Activated T-cell treated with anti-CD3 and anti-CD28 coated beads, Interleukin-2, amount 50 U/mL, for 24 hours (primary cell): ENCODE results near the gene MXRA8.

Experiments used
- DNase-seq: peaks from one replicate; pipeline ENCODE4 v3.0.0-alpha.2; 2020
- H3K27ac Mint-ChIP-seq: 2 replicates; pipeline ENCODE4 v1.8.0; 2020; ENCODE audit warnings: mild to moderate bottlenecking, mixed read lengths
- H3K27me3 Mint-ChIP-seq: 2 replicates; pipeline ENCODE4 v1.8.0; 2020; ENCODE audit warnings: mixed read lengths
- H3K36me3 Mint-ChIP-seq: 2 replicates; pipeline ENCODE4 v1.8.0; 2020; ENCODE audit warnings: low read depth, mixed read lengths
- H3K4me1 Mint-ChIP-seq: 2 replicates; pipeline ENCODE4 v1.8.0; 2020; ENCODE audit warnings: low read depth, mixed read lengths
- H3K4me3 Mint-ChIP-seq: 2 replicates; pipeline ENCODE4 v1.8.0; 2020; ENCODE audit warnings: mild to moderate bottlenecking, moderate library complexity, mixed read lengths
- H3K9me3 Mint-ChIP-seq: 2 replicates; pipeline ENCODE4 v1.8.0; 2020; ENCODE audit warnings: mixed read lengths

Gene MXRA8

GRCh38 chr1:1353389-1354151 lies 4.8 kb downstream of the MXRA8 start:
- no peak overlapping the region for H3K27ac Mint-ChIP-seq

GRCh38 chr1:1352786-1353388 lies 5.5 kb downstream of the MXRA8 start:
- DNase-seq: no peak
- no peaks in the 10 kb centered on the region for H3K36me3 Mint-ChIP-seq
- no peak overlapping the region for H3K4me3 Mint-ChIP-seq
- H3K4me1 Mint-ChIP-seq: peaks cover 7% of the 10 kb centered on the region
- peaks cover 35% of the 10 kb centered on the region for H3K27me3 Mint-ChIP-seq
- no peaks in the 10 kb centered on the region for H3K9me3 Mint-ChIP-seq
- H3K27ac Mint-ChIP-seq: no peak overlapping the region

More at GRCh38 chr1:1353389-1354151, 4.8 kb downstream of the MXRA8 start:
- H3K27me3 Mint-ChIP-seq: peaks cover 36% of the 10 kb centered on the region
- no peak for DNase-seq
- H3K9me3 Mint-ChIP-seq: no peaks in the 10 kb centered on the region
- no peak overlapping the region for H3K4me3 Mint-ChIP-seq
- no peaks in the 10 kb centered on the region for H3K36me3 Mint-ChIP-seq
- H3K4me1 Mint-ChIP-seq: peaks cover 10% of the 10 kb centered on the region

GRCh38 chr1:1351511-1352427 lies 6.6 kb downstream of the MXRA8 start:
- Mint-ChIP-seq H3K9me3 (no peaks in the 10 kb centered on the region), H3K4me1 (peaks cover 18% of the 10 kb centered on the region), H3K36me3 (no peaks in the 10 kb centered on the region), H3K27me3 (peaks cover 26% of the 10 kb centered on the region), H3K4me3 (peak overlapping the region; percentile 62), H3K27ac (peak overlapping the region; percentile 60)
- DNase-seq: no peak

GRCh38 chr1:1349256-1350012 lies 8.9 kb downstream of the MXRA8 start, which contains the start of gene DVL1:
Gene DVL1, minus strand, starts transcription at chr1:1349418. Its CDS starts 353 bp downstream, at chr1:1349065.
- H3K4me1 Mint-ChIP-seq: peaks cover 37% of the 10 kb centered on the region
- peaks cover 25% of the 10 kb centered on the region for H3K27me3 Mint-ChIP-seq
- H3K36me3 Mint-ChIP-seq: no peaks in the 10 kb centered on the region
- H3K4me3 Mint-ChIP-seq: peak within 1 kb of the TSS; percentile 82
- peak within 1 kb of the TSS; percentile 77 for H3K27ac Mint-ChIP-seq
- H3K9me3 Mint-ChIP-seq: no peaks in the 10 kb centered on the region
- DNase-seq: peak; percentile 82

GRCh38 chr1:1348420-1349255 lies 9.7 kb downstream of the MXRA8 start:
- Mint-ChIP-seq H3K9me3 (no peaks in the 10 kb centered on the region), H3K27me3 (peaks cover 18% of the 10 kb centered on the region), H3K4me3 (peak overlapping the region; percentile 82), H3K36me3 (no peaks in the 10 kb centered on the region), H3K4me1 (peaks cover 35% of the 10 kb centered on the region), H3K27ac (peak overlapping the region; percentile 77)
- no peak for DNase-seq

DNA sequence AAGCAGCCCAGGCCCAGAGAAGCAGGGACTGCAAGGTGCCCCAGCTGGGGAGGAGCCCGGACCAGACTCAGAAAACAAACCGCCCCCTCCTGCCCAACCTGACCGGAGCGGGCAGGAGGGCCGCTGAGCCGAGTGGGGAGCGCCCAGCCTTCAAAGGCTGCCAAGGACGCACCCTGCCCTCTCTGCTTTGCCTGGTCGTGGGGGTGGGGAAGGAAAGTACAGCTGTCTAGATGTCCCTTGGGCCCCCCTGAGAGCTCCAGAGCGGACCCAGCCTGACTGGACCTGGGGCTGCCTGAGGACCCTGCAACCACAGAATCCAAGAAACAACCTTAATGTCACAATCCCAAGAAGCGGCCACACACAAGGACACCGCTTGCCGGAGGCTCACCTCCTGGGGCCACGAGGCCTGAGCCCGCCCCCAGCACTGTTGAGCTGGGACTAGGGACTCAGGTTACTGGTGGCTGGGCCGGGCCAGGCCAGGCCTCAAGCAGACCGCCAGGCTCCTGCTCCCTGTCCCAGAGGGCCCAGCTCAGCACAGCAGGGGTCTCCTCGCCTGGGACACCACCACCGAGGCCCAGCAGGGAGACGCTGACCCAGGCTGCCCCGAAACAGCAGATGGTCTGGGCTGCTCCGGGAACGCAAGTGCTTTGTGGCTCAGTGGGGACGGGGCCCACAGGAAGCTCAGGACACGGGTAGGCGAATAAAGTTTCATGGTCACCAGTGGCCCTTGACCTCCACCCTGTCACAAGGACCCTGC lies 10.5 kb downstream of the MXRA8 start:
- no peak for DNase-seq
- Mint-ChIP-seq H3K27me3 (peaks cover 10% of the 10 kb centered on the region), H3K9me3 (no peaks in the 10 kb centered on the region), H3K4me1 (peaks cover 35% of the 10 kb centered on the region), H3K4me3 (peak overlapping the region; percentile 82), H3K36me3 (no peaks in the 10 kb centered on the region), H3K27ac (peak overlapping the region; percentile 77)

DNA sequence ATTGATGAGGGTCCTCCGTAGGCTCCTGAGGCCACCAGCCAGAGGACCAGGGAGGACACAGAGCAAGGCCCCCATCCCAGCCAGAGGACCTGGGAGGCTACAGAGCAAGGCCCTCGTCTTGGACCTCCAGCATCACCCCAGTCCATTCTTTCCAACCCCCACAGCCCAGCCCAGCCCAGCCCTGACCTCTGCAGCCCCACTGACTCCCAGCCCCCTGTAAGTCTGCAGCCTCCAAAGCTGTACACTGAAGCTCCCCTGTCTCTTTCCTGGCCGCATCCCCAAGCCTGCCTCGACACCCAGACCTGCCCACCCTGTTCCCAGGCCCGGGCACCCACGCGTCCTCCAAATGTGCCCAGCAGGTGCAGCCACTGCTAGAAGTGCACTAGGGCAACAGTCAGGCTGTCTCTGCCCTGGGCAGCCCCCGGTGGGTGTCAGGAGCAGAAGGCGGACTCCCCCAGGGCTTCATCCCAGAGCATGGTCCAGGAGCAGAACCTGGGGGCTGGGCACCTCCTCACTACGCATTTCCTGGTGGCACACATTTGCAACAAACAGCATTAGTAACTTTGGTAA lies 11.2 kb downstream of the MXRA8 start:
- Mint-ChIP-seq H3K27ac (peak overlapping the region; percentile 37), H3K4me1 (peaks cover 32% of the 10 kb centered on the region), H3K4me3 (peak overlapping the region; percentile 82), H3K9me3 (no peaks in the 10 kb centered on the region), H3K36me3 (no peaks in the 10 kb centered on the region), H3K27me3 (peaks cover 2% of the 10 kb centered on the region)
- no peak for DNase-seq

DNA sequence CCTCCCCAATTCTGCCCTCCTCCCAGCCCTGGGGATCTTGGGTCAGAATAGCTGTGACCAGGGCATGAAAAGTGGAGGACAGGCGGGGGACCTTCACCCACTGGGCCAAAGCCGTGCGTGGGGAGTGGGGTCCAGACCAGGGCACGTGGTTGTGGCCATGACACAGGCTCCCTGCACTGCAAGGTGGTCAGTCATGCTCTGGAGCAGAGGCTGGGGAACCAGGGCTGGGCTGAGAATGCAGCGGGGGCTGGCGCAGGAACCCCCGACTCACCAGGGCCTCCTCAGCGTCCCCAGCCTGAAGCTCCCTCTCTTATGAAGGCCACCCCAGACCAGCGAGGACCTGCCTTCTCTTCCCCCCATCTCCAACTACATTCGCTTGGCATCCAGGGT lies 11.9 kb downstream of the MXRA8 start:
- DNase-seq: no peak

GRCh38 chr1:1345860-1346500 lies 12.4 kb downstream of the MXRA8 start:
- H3K4me1 Mint-ChIP-seq: peaks cover 30% of the 10 kb centered on the region
- H3K27me3 Mint-ChIP-seq: no peaks in the 10 kb centered on the region
- no peak overlapping the region for H3K27ac Mint-ChIP-seq
- no peak overlapping the region for H3K4me3 Mint-ChIP-seq
- DNase-seq: no peak
- no peaks in the 10 kb centered on the region for H3K9me3 Mint-ChIP-seq
- H3K36me3 Mint-ChIP-seq: peaks cover 9% of the 10 kb centered on the region

More for the DNA sequence above, 11.9 kb downstream of the MXRA8 start:
- Mint-ChIP-seq H3K36me3 (peaks cover 4% of the 10 kb centered on the region), H3K27me3 (no peaks in the 10 kb centered on the region), H3K4me1 (peaks cover 30% of the 10 kb centered on the region), H3K27ac (no peak overlapping the region), H3K9me3 (no peaks in the 10 kb centered on the region), H3K4me3 (peak overlapping the region; percentile 41)

DNA sequence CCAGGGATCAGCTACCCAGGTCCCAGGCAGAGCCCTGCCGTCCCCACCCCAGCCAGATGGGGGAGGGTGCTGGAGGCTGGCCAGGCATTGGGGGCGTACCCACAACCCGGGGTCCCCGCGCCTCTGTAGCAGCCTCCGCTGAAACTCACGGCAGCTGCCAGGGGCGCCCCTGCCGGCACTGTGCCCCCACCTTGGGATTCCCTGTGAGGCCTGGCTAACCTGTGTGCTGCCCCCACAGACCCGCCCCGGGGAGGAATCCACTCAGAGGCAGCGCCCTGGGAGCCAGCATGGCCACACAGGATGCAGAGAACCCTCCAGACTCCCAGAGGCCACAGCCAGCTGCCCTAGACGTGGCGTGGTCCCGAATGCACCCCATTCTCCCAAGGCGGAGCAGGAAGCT lies 13.0 kb downstream of the MXRA8 start:
- no peaks in the 10 kb centered on the region for H3K9me3 Mint-ChIP-seq
- H3K36me3 Mint-ChIP-seq: peaks cover 15% of the 10 kb centered on the region
- H3K4me1 Mint-ChIP-seq: peaks cover 30% of the 10 kb centered on the region
- no peak for DNase-seq
- H3K27me3 Mint-ChIP-seq: no peaks in the 10 kb centered on the region
- H3K4me3 Mint-ChIP-seq: no peak overlapping the region
- H3K27ac Mint-ChIP-seq: no peak overlapping the region

- peak; percentile 63 for DNase-seq
- peaks cover 30% of the 10 kb centered on the region for H3K4me1 Mint-ChIP-seq
- peak overlapping the region; percentile 67 for H3K27ac Mint-ChIP-seq
Observed at GRCh38 chr1:1344655-1345361, 13.5 kb downstream of the MXRA8 start.

More at GRCh38 chr1:1344655-1345361, 13.5 kb downstream of the MXRA8 start:
- H3K27me3 Mint-ChIP-seq: no peaks in the 10 kb centered on the region
- H3K9me3 Mint-ChIP-seq: no peaks in the 10 kb centered on the region
- H3K36me3 Mint-ChIP-seq: peaks cover 21% of the 10 kb centered on the region
- no peak overlapping the region for H3K4me3 Mint-ChIP-seq
